Inflammatory macrophage treated with lipopolysaccharide for 1 hour (primary cell): ENCODE results near the gene CHMP4A.
A peak's percentile ranks its signal among the peaks of the same experiment; 100 is the strongest.
"Not testable (repeated sequence)": the region's sequence is repeated elsewhere in the genome, so short reads cannot be mapped to it uniquely, and the experiment has no call there.

ENCODE experiments used
- DNase-seq, 2 donors: peaks; one replicate each; pipeline ENCODE4 v3.0.0-alpha.2; 2020 to 2022

The CHMP4A gene

DNA sequence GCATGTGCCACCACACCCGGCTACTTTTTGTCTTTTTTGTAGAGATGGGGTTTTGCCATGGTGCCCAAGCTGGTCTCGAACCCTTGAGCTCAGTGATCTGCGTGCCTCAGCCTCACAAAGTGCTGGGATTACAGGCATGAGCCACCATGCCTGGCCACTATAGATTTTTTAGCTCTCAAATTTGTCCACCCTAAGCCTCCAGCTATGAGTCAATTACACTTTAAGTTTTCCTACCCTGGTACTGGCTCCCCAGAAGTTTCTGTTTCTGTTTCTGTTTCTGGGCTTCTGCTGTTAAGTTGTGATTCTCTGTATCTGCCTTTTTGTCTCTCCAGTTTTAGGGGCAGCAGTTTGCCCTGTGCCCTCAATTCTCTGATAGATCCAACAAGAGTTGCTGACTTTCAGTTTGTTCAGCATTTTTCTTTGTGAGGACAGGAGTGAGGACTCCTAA, 33.5 kb upstream of the CHMP4A start:
- peak; percentile 20 to 47 for DNase-seq

DNA sequence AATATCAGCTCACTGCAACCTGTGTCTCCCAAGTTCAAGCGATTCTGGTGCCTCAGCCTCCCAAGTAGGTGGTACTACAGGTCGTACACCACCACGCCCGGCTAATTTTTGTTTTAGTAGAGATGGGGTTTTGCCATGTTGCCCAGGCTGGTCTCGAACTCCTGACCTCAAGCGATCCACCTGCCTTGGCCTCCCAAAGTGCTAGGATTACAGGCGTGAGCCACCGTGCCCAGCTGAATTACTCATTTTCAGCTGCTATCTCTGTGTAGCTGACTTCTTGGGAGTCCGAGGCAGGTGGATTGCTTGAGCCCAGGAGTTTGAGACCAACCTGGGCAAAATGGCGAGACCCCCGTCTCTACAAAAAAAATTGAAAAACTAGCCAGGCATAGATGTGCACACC, 32.1 kb upstream of the CHMP4A start:
- DNase-seq: not testable (repeated sequence)

DNA sequence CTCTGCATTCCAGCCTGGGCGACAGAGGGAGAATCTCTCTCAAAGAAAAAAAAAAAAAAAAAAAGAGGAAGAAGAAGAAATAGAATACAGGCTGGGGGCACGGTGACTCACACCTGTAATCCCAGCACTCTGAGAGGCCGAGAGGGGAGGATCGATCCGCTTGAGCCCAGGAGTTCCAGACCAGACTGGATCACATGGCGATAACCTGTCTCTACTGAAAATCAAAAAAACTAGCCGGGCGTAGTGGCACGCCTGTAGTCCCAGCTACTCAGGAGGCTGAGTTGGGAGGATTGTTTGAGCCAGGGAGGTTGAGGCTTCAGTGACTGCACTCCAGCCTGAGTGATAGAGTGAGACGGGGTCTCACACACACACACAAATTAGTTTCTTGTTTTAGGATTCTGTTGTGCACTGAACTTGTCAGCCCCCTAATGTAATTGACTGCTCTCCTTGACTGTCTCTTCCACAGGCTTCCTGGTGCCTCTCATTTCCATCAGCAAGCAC, 30.1 kb upstream of the CHMP4A start:
- DNase-seq: peak; percentile 40 to 50

DNA sequence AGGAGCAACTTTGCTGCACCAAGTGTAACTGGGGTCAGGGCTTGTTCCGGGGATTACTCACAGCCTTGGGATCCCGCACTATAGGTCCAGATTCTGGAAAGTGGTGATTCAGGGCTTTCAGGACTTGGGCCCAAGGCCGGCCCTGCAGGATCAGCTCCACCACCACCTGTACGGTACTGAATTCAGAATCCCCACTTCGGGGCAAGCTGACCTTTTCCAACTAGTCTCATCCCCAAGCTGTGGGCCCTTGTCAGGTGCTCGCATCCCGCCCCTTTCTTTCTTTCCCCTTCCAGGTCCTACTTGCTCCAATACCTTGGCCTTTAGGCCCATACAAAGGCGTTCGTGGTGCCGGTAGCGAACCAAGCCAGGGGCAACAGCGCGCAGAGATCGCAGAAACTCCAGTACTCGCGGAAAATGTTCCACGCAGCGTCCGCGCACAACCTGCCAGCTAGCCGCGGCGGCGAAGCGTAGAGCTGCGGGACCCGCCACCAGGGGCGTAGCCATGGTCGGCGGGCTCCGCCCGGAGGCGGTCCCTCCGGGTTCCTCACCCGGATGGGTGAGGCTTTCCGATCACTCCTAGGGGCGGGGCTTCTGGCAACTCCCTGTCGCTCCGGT, 28.6 kb upstream of the CHMP4A start:
- DNase-seq: peak; percentile 87 to 88

DNA sequence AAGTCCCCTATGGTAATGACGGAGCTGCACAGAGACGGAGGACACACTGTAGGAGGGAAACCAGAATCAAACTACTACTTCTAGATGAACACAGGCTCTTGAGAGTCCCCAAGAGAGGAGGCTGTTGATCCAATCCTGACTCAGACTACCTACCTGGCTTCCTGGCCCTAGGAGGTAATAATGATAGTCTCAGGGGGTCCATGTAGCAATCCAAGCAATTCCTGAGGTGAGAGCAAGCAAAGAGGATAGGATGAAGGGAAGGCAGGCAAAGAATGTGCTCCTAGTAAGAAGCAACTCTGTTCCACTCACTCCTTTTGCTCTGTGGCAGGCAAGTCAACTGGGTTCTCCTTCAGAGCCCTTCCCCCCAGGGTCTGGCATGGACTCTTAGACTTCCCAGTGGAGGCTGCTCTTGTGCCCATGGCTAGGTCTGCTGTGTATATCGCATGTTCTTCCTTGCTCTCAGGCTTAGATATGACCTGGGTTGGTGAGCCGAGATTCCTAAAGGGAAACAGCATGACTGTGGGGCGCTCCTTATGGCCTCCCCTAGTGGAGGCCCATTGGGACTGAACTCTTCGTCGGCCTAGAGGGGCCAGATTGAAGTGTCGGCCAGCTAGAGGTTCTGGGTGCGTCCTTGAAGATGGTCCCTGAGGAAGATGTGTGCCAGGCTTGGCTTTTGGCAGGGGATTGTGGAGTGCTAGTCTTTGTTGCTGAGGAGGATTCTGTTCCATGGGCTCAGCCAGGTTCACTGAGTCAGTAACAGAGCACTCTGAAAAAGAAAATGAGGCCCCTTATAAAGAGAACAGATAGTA, 27.0 kb upstream of the CHMP4A start:
- no peak for DNase-seq

DNA sequence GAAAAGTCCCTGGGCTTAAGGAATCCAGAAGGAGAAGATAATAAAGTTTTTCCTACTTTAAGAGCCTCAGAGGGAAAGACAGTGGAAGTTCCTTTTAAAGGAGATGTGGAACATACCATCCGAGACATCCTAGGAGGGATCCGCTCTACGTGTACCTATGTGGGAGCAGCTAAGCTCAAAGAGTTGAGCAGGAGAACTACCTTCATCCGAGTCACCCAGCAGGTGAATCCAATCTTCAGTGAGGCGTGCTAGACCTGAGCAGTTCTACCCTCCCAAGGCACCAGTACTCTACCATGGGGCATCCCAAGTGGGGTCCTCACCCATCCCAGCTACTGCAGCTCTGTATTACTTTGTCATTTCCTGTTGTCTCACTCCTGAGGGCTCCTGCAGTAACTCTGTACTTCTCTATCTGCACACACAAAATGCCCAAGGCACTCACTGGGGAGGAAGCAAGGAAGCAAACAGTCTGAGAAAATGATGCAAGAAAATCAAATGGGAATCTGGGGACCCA, 25.3 kb upstream of the CHMP4A start:
- no peak for DNase-seq

DNA sequence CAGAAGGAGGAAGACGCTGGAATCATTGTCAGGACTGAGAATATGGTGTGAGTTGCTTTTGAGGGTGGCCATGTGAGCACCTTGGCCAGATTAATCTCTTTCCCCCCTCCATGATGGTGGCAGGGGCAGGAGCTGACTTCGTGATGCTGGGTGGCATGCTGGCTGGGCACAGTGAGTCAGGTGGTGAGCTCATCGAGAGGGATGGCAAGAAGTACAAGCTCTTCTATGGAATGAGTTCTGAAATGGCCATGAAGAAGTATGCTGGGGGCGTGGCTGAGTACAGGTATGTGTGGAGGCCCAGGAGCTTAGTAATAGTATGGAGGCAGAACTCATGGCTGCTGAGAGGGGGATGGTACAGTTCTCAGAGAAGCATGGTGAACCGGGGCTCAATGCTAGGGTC, 24.8 kb upstream of the CHMP4A start:
- no peak for DNase-seq

DNA sequence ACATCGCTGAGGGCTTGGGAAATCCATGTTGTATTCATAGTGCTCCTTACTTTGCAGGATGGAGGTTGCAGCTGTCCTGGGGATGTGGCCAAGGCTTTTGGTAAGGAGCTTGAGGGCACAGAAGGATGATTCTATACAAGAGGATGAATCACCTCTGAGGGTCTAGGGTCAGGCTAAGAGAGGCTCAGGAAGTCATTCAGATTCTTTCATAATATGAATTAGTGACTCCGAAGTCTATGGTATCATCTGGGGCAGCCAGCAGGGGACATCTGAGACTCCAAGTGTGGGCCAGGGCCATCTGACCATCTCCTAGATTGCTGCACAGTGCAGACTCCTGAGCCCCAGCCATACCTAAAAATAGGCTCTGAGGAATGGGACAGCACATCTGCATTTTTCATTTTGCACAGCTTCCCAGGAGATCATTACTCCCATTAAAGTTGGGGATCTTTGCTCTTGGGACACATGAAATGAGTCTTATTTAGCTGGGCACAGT, 24.2 kb upstream of the CHMP4A start:
- no peak for DNase-seq

DNA sequence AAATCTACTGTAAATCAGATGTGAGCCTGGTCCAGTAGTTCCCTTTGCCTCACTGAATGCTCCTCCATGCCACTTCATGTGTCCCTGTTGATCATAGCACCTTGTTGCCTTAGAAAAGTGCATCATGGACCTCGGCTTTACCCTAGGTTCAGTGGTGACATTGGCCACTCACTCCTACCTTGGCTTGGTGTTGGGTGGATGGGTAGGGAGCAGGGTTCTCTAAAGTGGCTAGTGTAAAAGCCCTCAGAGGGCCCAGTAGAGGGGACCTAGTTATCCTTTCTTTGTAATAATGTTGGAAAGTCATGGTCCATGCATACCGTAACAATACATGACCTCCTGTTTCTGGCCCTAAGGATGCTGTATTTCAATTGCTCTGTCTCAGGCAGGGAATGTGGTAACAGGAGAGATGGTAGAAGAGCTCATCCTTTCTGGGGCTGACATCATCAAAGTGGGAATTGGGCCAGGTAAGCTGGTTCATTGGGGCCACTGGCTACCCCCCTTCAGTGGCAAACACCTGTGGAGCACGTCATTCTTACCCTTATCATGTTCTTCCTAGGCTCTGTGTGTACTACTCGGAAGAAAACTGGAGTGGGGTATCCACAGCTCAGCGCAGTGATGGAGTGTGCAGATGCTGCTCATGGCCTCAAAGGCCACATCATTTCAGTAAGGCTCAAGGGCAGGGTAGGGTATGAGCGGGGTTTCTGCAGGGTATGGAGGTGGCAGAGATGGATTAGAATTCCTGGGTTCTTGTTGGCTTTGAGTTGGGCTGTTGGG, 23.6 kb upstream of the CHMP4A start:
- DNase-seq: no peak

DNA sequence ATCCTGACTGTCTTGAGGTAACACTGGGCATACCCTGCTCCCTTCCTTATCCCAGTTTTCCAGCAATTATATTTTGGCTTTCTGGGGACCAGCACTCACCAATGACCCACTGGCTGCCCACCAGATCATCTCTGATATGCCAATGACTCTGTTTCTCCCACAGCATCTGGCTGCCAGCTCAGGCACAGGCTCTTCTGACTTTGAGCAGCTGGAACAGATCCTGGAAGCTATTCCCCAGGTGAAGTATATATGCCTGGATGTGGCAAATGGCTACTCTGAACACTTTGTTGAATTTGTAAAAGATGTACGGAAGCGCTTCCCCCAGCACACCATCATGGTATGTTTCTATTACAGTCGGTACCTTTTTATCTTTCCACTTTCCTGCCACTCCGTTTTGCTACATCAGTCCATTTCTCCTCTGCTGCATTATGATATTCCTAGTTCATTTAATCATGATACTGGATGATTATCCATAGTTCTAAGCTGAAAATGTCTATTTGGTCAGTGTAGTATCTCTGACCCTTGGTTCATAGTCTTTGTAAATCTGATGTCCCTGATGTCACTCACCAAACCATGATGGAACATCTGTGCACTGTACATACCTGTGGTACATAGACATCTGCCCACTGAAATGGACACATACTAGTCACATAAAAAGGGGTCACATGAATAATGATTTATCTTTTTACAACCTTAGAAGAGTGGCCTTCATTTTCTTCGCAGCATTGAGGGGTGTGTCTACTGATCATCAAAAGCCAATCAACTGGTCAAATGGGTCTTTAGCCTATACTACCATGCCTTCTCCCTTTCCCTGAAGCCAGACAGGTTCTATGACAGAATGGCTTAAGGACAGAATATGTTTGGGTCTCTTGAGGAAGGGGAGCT, 22.8 kb upstream of the CHMP4A start:
- DNase-seq: no peak

DNA sequence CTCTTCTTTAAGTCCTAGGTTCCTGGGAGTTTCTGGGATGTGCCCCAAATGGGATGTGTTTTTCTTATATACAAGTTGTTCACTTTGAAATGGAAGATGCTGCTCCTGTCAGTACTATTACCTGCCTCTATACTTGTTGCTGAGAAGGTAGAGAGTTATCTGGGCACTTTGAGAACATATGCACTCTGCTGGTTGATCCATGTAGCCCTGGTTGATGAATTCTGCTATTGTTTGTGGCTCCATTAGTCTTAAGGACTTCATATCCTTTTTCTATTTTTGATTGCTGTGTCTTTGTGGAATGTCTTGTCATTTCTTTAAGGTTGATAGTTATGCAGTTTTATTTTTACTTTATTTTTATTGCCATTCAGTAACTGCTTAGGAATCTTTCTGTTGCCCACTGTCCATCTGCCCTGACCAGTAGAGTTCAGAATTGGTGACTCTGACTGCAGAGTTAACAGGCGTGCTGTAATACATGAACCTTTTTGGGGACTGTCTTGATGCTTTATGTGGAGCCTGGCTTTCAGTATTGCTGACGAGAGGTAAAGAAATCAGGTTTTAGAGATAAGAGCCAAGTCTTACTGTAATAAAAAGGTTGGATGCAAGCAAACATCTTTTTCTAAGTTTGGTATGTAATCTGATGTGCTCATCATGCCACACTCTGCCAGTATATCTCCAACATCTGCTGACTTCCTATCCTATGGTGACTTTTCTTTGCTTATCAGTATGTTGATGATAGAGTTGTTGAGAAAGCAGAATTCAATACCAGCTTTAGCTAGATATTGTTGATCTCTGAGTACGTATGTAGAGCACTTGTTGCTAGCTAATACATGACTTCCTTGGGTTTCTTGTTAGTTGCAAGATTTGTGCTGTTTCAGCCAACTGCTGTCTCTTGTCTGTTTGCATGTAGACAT, 21.1 kb upstream of the CHMP4A start:
- DNase-seq: no peak

DNA sequence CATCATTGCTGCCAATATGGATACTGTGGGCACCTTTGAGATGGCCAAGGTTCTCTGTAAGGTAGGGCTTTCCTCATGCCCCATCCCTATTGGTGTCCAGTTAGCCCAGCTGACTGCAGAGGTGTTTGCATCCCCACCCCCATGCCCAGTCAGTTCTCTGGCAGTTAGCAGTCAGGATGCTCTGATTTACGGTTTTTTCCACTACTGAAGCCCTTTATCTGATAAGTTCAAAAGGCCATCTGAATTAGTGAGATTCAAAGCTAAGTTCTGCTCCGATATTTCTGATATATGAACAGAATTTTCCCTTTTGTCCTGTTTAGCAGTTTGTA, 20.2 kb upstream of the CHMP4A start:
- no peak for DNase-seq

DNA sequence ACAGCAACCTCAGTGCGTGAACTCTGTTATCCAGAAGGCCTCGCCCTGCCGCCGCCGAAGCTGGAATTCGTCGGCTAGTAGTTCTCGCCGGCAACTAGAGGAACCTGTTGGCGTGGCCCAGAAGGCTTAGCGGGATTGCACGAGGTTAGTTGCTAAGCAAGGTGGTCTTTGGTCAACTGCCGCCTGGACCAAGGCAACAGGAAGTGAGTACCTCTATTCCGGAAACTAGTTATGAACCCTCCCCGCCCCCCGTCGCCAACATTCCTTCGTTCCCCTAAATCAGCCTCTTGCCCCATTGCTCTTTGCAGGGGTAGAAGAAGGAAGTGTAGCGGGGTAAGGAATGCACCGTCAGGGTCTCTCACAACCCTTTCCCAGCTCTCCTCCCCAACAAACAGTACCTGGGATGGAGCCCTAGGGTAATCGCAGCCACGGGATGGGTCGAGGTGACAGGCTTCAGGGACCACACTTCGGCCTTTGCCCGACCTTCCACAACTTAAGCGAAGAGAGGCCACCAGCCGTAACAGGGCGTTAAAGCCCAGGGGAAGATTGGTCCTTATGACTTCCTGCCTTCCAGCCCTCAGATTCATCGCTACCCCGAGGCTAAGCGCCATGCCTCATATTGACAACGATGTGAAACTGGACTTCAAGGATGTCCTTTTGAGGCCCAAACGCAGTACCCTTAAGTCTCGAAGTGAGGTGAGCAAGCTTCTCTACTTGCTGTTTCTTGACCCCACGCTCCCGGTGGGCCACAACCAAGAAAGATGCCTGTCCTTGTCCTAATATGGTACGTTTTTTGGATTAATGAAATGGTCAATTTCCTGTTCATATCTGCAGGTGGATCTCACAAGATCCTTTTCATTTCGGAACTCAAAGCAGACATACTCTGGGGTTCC, 19.6 kb upstream of the CHMP4A start, which contains the start of gene GMPR2:
TSS of gene GMPR2 (plus strand) at position 285 of the 893 bp plus-strand sequence. CDS start at position 610, 325 bp downstream.
- no peak for DNase-seq

DNA sequence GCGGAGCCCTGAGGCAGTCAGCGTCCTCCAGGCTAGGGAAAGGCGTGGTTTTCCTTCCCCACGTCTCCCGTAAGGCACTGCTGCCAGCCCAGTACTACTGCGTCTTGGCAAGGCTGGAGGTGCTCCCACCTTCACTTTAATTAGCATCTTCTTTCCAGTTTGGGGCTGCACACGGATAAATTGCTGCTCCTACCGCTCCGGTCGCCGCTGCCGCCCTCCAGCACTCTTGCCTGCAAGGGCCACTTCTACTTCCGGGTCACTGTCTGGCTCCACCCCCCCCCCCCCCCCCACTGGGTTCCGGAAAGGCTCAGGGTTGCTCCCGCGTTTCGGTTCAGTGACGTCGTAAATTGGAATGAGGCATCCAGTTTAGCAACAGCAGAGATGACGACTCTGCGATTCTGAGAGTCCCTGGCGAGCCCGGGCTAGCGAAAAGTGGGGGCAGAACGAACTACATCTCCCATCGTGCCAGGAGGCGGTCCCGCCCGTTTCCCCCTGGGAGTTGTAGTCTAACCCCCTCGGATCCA, 18.9 kb upstream of the CHMP4A start, which contains the start of gene NEDD8:
TSS of gene NEDD8 (minus strand) at position 247 of the 524 bp plus-strand sequence. CDS start at position 147, 100 bp downstream.
- DNase-seq: peak; percentile 98 to 99

DNA sequence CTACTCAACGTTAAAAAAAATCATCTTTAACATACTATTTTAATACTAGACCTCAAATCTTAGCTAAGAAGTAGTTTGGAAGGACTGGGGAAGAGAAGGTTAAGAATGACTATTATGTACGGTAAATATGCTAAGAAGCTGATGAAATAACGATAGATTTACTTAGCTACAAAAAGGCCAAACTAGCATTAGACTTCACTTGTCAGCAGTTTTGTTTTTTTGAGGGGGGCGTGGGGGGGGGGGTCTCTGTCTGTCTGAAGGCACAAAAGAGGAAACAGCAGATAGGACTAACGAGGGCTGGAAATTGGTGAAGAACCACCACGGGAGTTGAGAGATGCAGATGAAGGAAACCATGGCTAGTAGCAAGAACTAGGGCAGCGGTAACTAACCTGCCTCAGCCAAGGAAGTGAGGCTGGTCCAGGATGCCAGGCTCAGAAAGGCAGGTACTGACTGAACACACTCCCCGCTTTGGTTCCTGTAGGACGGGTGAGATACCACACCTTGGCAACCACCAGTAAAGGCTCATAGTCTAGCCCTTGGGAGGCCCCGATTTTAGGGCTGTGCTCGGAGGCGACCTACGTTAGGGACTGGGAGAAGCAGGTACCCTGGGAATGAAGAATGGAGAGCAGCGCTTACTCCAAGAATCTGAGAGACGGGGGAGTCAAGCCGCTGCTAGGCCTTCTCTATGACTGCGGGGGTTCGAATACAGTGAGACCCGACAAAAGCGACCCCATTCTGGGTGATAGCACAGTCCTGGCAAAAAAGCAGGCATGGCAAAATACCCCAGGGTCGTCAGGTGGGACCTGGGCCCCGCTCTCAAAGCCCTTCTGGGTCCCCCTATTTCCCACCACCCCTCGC, 18.2 kb upstream of the CHMP4A start:
- DNase-seq: no peak

DNA sequence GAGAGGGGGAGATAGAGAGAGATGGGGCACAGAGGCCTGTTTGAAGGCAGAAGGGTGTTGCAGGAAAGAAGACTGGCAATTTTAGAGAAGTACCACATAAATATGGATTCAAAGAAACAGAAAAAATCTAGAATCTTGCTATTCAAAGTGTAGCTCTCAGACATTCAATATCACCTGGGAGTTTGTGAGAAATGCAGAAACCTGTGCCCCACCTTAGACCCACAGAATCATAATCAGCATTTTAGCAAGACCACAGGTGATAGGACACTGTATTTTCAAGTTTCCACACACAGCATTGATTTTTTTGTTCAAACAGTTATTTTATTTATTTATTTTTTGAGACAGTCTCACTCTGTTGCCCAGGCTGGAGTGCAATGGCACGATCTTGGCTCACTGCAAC, 15.6 kb upstream of the CHMP4A start:
- DNase-seq: no peak

DNA sequence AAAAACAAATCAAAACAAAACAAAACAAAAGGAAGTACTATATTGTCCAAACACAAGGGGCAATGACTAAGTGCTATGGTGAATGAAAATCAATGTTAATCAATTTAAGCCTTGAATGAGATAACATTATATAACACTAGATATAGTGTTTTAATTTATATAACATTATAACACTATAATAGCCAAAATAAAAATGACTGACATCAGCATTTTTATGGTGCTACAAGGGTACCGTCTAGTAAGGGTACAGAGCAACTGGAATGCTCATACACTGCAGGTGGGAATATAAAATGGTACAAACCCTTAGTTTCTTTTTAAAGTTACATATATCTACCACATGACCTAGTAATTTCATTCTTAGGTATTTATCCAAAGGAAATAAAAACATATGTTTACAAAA, 13.2 kb upstream of the CHMP4A start:
- no peak for DNase-seq

DNA sequence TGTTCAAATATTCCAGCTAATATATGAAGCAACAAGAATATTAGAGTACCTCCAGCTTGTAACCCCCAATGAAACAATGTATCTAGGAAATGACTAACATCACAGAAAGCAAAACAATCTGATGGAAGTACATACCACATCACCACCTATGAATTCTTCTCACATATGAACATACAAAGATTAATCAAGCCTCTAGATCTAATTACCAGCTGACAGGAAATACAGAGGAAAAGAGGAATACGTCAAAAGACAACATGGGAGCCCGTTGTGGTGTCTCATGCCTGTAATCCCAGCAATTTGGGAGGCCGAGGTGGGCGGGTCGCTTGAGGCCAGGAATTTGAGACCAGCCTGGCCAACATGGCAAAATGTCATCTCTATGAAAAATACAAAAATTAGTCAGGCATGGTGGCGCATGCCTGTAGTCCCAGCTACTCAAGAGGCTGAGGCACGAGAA, 11.4 kb upstream of the CHMP4A start:
- no peak for DNase-seq
